Fibroblast of the aortic adventitia (primary cell): Measurements from ENCODE around the gene SHISA9. TPM values are rescaled to one million over a fixed set of nuclear protein-coding genes. Genes with fewer than 3 reads are reported as not detected.

ENCODE experiments used
- DNase-seq: peaks from one replicate; pipeline ENCODE4 v3.0.0-alpha.2; 2010; ENCODE audit warnings: low read depth
- H3K4me3 ChIP-seq: 2 replicates; pipeline ENCODE4 v1.5.1; 2011; ENCODE audit warnings: low read depth, mild to moderate bottlenecking, control low read depth, low read length, moderate library complexity
- CTCF ChIP-seq: IDR thresholded peaks from 2 replicates; pipeline ENCODE4 v1.5.1; 2011; ENCODE audit warnings: mild to moderate bottlenecking, low read length, control low read depth, inconsistent platforms; ENCODE audit not compliant: insufficient read depth
- total RNA-seq: library from RNA; depleted of rRNA; stranded (reverse); fragments of >200 nt; gene quantifications from 2 replicates; pipeline ENCODE4 v1.2.3, GENCODE V29; 2012; ENCODE audit warnings: low replicate concordance

SHISA9 gene
- total RNA-seq, 1 donor, result not detected

- TF ChIP-seq CTCF, result no peak
- no peak overlapping the region for H3K4me3 ChIP-seq
- no peak for DNase-seq
Observed at GRCh38 chr16:13269359-13269758, 368.0 kb downstream of the SHISA9 start.

DNA sequence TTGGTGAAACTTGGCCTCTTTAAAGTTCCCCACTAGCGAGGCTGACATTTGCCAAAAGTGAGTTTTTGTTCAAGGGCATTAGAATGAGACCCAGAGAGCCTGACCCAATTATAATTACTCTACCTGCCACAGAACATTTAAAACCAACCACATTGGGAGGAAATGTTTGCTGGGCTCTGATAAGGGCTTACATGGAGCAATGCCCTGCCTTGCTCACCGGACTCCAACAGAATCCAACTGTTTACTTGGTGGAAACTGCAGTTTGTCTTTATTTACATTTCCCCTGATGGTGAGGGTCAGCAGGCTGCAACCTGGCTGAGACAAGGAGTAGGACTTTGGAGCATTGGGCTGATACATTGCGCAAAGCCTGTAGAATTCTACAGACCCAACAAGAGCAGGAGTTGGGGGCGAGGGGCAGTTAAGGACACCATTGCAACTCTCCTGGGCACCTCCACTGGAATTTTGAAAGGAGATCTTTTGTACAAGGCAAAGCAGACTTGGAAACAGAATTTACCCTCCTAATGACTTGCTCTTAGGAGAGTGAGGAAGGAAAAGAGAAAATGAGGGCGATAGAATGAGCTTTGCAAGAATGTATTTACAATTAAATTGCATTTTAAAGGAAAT, 368.6 kb downstream of the SHISA9 start:
- TF ChIP-seq CTCF, result no peak
- DNase-seq, result no peak
- no peak overlapping the region for H3K4me3 ChIP-seq

DNA sequence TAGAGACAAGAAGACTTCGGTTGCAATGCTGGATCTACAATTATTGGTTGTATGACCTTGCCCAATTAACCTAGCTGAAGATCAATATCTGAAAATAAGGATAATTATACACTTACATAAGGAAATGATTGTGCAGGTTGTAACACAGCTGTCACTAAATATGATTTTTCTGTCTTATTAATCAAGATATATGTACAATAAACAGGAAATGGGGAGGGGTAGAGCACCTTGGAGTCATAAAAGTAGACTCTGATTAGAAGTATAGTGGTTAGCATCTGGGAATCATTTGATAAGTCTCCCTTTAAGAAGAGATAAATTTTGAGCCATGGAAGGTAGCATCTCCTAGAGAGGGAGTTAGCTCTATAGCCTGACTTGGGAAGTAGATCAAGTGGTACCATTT, 369.2 kb downstream of the SHISA9 start:
- no peak overlapping the region for H3K4me3 ChIP-seq
- no peak for DNase-seq
- TF ChIP-seq CTCF, result no peak

GRCh38 chr16:13289515-13289914, 388.1 kb downstream of the SHISA9 start:
- DNase-seq, result no peak
- no peak overlapping the region for H3K4me3 ChIP-seq
- TF ChIP-seq CTCF, result no peak

Other genes with a start within 250 kb of the SHISA9 start
- 3.6 and 11.1 TPM in 2 replicates for gene CPPED1, start 97.7 kb upstream of the SHISA9 start, total RNA-seq